HEK293 (cell line): ENCODE data around the gene MFAP5.

ENCODE experiments used
- AEBP2 ChIP-seq: fragments of 450-650 bp; formaldehyde crosslinking; IDR thresholded peaks from 2 replicates; pipeline ENCODE4 v1.5.1; 2016; ENCODE audit warnings: missing biosample characterization, missing genetic modification characterization, borderline replicate concordance
- EGR2 ChIP-seq: fragments of 450-650 bp; formaldehyde crosslinking; IDR thresholded peaks from 2 replicates; pipeline ENCODE4 v1.5.1; 2016; ENCODE audit warnings: low read depth, missing biosample characterization, missing genetic modification characterization
- GLI4 ChIP-seq: fragments of 450-650 bp; formaldehyde crosslinking; IDR thresholded peaks from 2 replicates; pipeline ENCODE4 v1.5.1; 2016; ENCODE audit warnings: missing biosample characterization, missing genetic modification characterization
- KLF16 ChIP-seq: fragments of 450-650 bp; formaldehyde crosslinking; IDR thresholded peaks from 2 replicates; pipeline ENCODE4 v1.5.1; 2017; ENCODE audit warnings: missing biosample characterization, missing genetic modification characterization
- SP2 ChIP-seq: fragments of 450-650 bp; formaldehyde crosslinking; IDR thresholded peaks from 2 replicates; pipeline ENCODE4 v1.5.1; 2016; ENCODE audit warnings: missing biosample characterization, missing genetic modification characterization
- YY2 ChIP-seq: fragments of 450-650 bp; formaldehyde crosslinking; IDR thresholded peaks from 2 replicates; pipeline ENCODE4 v1.5.1; 2016; ENCODE audit warnings: missing biosample characterization, missing genetic modification characterization
- ZBTB20 ChIP-seq: fragments of 450-650 bp; formaldehyde crosslinking; IDR thresholded peaks from 2 replicates; pipeline ENCODE4 v1.5.1; 2016; ENCODE audit warnings: missing biosample characterization, missing genetic modification characterization
- ZNF416 ChIP-seq: fragments of 450-650 bp; formaldehyde crosslinking; IDR thresholded peaks from 2 replicates; pipeline ENCODE4 v1.5.1; 2016; ENCODE audit warnings: missing biosample characterization, missing genetic modification characterization
- ZNF670 ChIP-seq: fragments of 450-650 bp; formaldehyde crosslinking; IDR thresholded peaks from 2 replicates; pipeline ENCODE4 v1.5.1; 2016; ENCODE audit warnings: missing biosample characterization, missing genetic modification characterization, low read depth
- TF ChIP-seq, protein P1 (sequence below): fragments of 450-650 bp; formaldehyde crosslinking; IDR thresholded peaks from 2 replicates; pipeline ENCODE4 v1.5.1; 2016; ENCODE audit warnings: missing biosample characterization, missing genetic modification characterization
- TF ChIP-seq, protein P2 (sequence below): fragments of 450-650 bp; formaldehyde crosslinking; IDR thresholded peaks from 2 replicates; pipeline ENCODE4 v1.5.1; 2016; ENCODE audit warnings: missing biosample characterization, missing genetic modification characterization
- TF ChIP-seq, protein P3 (sequence below): fragments of 450-650 bp; formaldehyde crosslinking; IDR thresholded peaks from 2 replicates; pipeline ENCODE4 v1.5.1; 2016; ENCODE audit warnings: missing biosample characterization, missing genetic modification characterization, low read depth
- TF ChIP-seq, protein P4 (sequence below): fragments of 450-650 bp; formaldehyde crosslinking; IDR thresholded peaks from 2 replicates; pipeline ENCODE4 v1.5.1; 2016; ENCODE audit warnings: missing biosample characterization, missing genetic modification characterization

- TF ChIP-seq SP2: no peak
- TF ChIP-seq, protein P1, sequence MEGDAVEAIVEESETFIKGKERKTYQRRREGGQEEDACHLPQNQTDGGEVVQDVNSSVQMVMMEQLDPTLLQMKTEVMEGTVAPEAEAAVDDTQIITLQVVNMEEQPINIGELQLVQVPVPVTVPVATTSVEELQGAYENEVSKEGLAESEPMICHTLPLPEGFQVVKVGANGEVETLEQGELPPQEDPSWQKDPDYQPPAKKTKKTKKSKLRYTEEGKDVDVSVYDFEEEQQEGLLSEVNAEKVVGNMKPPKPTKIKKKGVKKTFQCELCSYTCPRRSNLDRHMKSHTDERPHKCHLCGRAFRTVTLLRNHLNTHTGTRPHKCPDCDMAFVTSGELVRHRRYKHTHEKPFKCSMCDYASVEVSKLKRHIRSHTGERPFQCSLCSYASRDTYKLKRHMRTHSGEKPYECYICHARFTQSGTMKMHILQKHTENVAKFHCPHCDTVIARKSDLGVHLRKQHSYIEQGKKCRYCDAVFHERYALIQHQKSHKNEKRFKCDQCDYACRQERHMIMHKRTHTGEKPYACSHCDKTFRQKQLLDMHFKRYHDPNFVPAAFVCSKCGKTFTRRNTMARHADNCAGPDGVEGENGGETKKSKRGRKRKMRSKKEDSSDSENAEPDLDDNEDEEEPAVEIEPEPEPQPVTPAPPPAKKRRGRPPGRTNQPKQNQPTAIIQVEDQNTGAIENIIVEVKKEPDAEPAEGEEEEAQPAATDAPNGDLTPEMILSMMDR (tag by site-specific recombination): no peak
- no peak for TF ChIP-seq EGR2 (tag by site-specific recombination)
- TF ChIP-seq, protein P2, sequence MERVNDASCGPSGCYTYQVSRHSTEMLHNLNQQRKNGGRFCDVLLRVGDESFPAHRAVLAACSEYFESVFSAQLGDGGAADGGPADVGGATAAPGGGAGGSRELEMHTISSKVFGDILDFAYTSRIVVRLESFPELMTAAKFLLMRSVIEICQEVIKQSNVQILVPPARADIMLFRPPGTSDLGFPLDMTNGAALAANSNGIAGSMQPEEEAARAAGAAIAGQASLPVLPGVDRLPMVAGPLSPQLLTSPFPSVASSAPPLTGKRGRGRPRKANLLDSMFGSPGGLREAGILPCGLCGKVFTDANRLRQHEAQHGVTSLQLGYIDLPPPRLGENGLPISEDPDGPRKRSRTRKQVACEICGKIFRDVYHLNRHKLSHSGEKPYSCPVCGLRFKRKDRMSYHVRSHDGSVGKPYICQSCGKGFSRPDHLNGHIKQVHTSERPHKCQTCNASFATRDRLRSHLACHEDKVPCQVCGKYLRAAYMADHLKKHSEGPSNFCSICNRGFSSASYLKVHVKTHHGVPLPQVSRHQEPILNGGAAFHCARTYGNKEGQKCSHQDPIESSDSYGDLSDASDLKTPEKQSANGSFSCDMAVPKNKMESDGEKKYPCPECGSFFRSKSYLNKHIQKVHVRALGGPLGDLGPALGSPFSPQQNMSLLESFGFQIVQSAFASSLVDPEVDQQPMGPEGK (tag by site-specific recombination): no peak
- TF ChIP-seq KLF16 (tag by site-specific recombination): no peak
- no peak for TF ChIP-seq ZNF416 (tag by site-specific recombination)
- no peak for TF ChIP-seq YY2 (tag by site-specific recombination)
- TF ChIP-seq, protein P3, sequence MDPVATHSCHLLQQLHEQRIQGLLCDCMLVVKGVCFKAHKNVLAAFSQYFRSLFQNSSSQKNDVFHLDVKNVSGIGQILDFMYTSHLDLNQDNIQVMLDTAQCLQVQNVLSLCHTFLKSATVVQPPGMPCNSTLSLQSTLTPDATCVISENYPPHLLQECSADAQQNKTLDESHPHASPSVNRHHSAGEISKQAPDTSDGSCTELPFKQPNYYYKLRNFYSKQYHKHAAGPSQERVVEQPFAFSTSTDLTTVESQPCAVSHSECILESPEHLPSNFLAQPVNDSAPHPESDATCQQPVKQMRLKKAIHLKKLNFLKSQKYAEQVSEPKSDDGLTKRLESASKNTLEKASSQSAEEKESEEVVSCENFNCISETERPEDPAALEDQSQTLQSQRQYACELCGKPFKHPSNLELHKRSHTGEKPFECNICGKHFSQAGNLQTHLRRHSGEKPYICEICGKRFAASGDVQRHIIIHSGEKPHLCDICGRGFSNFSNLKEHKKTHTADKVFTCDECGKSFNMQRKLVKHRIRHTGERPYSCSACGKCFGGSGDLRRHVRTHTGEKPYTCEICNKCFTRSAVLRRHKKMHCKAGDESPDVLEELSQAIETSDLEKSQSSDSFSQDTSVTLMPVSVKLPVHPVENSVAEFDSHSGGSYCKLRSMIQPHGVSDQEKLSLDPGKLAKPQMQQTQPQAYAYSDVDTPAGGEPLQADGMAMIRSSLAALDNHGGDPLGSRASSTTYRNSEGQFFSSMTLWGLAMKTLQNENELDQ (tag by site-specific recombination): no peak
- TF ChIP-seq GLI4 (tag by site-specific recombination): no peak
- TF ChIP-seq AEBP2 (tag by site-specific recombination): no peak
- TF ChIP-seq, protein P4, sequence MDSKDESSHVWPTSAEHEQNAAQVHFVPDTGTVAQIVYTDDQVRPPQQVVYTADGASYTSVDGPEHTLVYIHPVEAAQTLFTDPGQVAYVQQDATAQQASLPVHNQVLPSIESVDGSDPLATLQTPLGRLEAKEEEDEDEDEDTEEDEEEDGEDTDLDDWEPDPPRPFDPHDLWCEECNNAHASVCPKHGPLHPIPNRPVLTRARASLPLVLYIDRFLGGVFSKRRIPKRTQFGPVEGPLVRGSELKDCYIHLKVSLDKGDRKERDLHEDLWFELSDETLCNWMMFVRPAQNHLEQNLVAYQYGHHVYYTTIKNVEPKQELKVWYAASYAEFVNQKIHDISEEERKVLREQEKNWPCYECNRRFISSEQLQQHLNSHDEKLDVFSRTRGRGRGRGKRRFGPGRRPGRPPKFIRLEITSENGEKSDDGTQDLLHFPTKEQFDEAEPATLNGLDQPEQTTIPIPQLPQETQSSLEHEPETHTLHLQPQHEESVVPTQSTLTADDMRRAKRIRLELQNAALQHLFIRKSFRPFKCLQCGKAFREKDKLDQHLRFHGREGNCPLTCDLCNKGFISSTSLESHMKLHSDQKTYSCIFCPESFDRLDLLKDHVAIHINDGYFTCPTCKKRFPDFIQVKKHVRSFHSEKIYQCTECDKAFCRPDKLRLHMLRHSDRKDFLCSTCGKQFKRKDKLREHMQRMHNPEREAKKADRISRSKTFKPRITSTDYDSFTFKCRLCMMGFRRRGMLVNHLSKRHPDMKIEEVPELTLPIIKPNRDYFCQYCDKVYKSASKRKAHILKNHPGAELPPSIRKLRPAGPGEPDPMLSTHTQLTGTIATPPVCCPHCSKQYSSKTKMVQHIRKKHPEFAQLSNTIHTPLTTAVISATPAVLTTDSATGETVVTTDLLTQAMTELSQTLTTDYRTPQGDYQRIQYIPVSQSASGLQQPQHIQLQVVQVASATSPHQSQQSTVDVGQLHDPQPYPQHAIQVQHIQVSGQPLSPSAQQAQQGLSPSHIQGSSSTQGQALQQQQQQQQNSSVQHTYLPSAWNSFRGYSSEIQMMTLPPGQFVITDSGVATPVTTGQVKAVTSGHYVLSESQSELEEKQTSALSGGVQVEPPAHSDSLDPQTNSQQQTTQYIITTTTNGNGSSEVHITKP (tag by site-specific recombination): no peak
- TF ChIP-seq ZBTB20 (tag by site-specific recombination): no peak
- TF ChIP-seq ZNF670 (tag by site-specific recombination): no peak
Measured at GRCh38 chr12:8661016-8661415, 1.6 kb downstream of the MFAP5 start.
